Parathyroid adenoma (tissue), 2 donors: ENCODE data around the gene ITGBL1.

Experiments used
- H2AFZ ChIP-seq: fragments of 300-600 bp; sonication (generic); one replicate; pipeline ENCODE4 v1.7.0; 2017; ENCODE audit warnings: antibody characterized with exemption, mild to moderate bottlenecking
- H3K27ac ChIP-seq: fragments of 300-600 bp; sonication (generic); one replicate; pipeline ENCODE4 v1.7.0; 2017
- H3K27me3 ChIP-seq: fragments of 300-600 bp; sonication (generic); one replicate; pipeline ENCODE4 v1.7.0; 2017; ENCODE audit warnings: low read length; ENCODE audit not compliant: control insufficient read depth, insufficient read depth
- H3K36me3 ChIP-seq: fragments of 300-600 bp; sonication (generic); one replicate; pipeline ENCODE4 v1.7.0; 2017; ENCODE audit warnings: low read length; ENCODE audit not compliant: control insufficient read depth, insufficient read depth
- H3K4me1 ChIP-seq: fragments of 300-600 bp; sonication (generic); one replicate; pipeline ENCODE4 v1.7.0; 2017; ENCODE audit warnings: control low read depth
- H3K4me2 ChIP-seq: fragments of 300-600 bp; sonication (generic); one replicate; pipeline ENCODE4 v1.7.0; 2017; ENCODE audit warnings: low read length
- H3K4me3 ChIP-seq: fragments of 300-600 bp; sonication (generic); one replicate; pipeline ENCODE4 v1.7.0; 2017; ENCODE audit warnings: low read depth, low read length
- H3K79me2 ChIP-seq: fragments of 300-600 bp; sonication (generic); one replicate; pipeline ENCODE4 v1.7.0; 2017; ENCODE audit warnings: control low read depth
- H3K9ac ChIP-seq: fragments of 300-600 bp; sonication (generic); one replicate; pipeline ENCODE4 v1.7.0; 2017; ENCODE audit warnings: mild to moderate bottlenecking
- H3K9me3 ChIP-seq: fragments of 300-600 bp; sonication (generic); one replicate; pipeline ENCODE4 v1.7.0; 2017; ENCODE audit warnings: low read length; ENCODE audit not compliant: control insufficient read depth
- TF ChIP-seq, protein P1 (sequence below): fragments of 300-600 bp; sonication (generic); IDR thresholded peaks from one replicate; pipeline ENCODE4 v1.7.0; 2017; ENCODE audit warnings: antibody characterized with exemption, mild to moderate bottlenecking
- donor health status: primary hyperparathyroidism.

The ITGBL1 gene

DNA sequence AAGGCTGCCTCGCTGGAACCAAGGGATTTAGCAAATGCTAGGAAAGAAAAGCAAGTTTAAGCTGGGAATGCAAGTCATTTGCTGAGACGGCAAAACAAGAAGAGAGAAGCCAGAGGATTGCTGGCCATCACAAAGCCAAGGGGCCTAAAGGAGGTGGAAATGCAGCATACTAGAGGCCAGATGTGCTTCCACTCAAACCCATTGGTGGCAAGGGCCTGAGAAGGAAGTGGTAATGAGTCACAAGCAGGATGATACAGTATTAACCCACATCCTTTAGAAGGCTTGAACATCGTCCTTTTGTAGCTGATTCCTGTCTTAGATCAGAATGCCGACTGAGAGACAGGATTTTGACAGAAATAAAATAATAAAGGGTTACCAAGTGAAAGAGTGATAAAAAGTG, 68.2 kb downstream of the ITGBL1 start:
- H3K4me2 ChIP-seq = no peak overlapping the region
- no peaks in the 10 kb centered on the region for H3K9me3 ChIP-seq
- no peaks in the 10 kb centered on the region for H3K36me3 ChIP-seq
- H3K27ac ChIP-seq = no peak overlapping the region
- TF ChIP-seq, protein P1, sequence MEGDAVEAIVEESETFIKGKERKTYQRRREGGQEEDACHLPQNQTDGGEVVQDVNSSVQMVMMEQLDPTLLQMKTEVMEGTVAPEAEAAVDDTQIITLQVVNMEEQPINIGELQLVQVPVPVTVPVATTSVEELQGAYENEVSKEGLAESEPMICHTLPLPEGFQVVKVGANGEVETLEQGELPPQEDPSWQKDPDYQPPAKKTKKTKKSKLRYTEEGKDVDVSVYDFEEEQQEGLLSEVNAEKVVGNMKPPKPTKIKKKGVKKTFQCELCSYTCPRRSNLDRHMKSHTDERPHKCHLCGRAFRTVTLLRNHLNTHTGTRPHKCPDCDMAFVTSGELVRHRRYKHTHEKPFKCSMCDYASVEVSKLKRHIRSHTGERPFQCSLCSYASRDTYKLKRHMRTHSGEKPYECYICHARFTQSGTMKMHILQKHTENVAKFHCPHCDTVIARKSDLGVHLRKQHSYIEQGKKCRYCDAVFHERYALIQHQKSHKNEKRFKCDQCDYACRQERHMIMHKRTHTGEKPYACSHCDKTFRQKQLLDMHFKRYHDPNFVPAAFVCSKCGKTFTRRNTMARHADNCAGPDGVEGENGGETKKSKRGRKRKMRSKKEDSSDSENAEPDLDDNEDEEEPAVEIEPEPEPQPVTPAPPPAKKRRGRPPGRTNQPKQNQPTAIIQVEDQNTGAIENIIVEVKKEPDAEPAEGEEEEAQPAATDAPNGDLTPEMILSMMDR = no peak
- no peak overlapping the region for H3K4me3 ChIP-seq
- no peaks in the 10 kb centered on the region for H3K4me1 ChIP-seq
- no peak overlapping the region for H3K9ac ChIP-seq
- no peak overlapping the region for H2AFZ ChIP-seq
- no peaks in the 10 kb centered on the region for H3K79me2 ChIP-seq
- no peaks in the 10 kb centered on the region for H3K27me3 ChIP-seq

DNA sequence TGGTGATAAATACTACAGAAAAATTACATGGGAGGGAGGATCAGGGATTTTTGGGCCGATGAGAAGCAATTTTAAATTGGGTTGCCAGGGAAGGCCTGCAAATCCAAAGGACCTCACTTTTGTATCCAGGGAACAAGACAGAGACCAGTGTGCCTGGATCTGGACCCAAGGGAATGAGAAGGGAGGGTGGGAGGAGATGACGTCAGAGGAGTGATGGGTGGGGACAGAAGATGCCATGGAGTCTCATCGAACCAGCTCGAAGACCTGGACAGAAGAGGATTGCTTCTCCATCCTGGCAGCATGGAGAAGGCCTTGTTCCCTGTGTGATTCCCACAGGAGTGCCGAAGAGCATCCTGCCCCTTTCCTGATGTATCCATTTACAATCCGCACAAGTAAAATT, 68.9 kb downstream of the ITGBL1 start:
- no peaks in the 10 kb centered on the region for H3K36me3 ChIP-seq

DNA sequence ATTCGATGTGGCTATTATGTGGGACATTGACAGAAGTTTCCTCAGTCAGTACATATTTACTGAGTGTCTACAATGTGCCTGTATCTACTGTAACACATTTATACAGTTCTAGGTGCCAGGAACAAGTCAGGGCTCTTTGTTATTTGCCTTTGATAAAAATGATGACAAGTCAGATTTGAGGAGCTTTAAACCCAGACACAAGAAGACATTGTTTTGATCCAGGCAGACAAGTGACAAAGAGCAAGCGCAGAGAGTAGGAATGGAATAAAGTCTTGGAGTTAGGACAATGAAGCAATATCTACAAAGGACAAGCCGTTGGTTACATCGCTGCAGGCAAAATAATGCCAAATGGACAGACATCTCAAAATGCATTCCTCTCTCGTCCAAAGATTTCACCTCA, 70.1 kb downstream of the ITGBL1 start:
- Histone ChIP-seq H3K4me1 (no peaks in the 10 kb centered on the region), H3K36me3 (no peaks in the 10 kb centered on the region), H3K4me3 (no peak overlapping the region), H2AFZ (no peak overlapping the region), H3K9me3 (peaks cover 3% of the 10 kb centered on the region), H3K27me3 (no peaks in the 10 kb centered on the region), H3K9ac (no peak overlapping the region), H3K79me2 (no peaks in the 10 kb centered on the region), H3K4me2 (no peak overlapping the region), H3K27ac (no peak overlapping the region)
- TF ChIP-seq, protein P1 = no peak

More for the DNA sequence above, 68.9 kb downstream of the ITGBL1 start:
- no peak overlapping the region for H2AFZ ChIP-seq
- no peaks in the 10 kb centered on the region for H3K9me3 ChIP-seq
- no peak overlapping the region for H3K4me2 ChIP-seq
- no peak overlapping the region for H3K27ac ChIP-seq
- H3K4me3 ChIP-seq = no peak overlapping the region
- no peaks in the 10 kb centered on the region for H3K4me1 ChIP-seq
- TF ChIP-seq, protein P1 = no peak
- no peaks in the 10 kb centered on the region for H3K27me3 ChIP-seq
- H3K79me2 ChIP-seq = no peaks in the 10 kb centered on the region
- H3K9ac ChIP-seq = no peak overlapping the region

DNA sequence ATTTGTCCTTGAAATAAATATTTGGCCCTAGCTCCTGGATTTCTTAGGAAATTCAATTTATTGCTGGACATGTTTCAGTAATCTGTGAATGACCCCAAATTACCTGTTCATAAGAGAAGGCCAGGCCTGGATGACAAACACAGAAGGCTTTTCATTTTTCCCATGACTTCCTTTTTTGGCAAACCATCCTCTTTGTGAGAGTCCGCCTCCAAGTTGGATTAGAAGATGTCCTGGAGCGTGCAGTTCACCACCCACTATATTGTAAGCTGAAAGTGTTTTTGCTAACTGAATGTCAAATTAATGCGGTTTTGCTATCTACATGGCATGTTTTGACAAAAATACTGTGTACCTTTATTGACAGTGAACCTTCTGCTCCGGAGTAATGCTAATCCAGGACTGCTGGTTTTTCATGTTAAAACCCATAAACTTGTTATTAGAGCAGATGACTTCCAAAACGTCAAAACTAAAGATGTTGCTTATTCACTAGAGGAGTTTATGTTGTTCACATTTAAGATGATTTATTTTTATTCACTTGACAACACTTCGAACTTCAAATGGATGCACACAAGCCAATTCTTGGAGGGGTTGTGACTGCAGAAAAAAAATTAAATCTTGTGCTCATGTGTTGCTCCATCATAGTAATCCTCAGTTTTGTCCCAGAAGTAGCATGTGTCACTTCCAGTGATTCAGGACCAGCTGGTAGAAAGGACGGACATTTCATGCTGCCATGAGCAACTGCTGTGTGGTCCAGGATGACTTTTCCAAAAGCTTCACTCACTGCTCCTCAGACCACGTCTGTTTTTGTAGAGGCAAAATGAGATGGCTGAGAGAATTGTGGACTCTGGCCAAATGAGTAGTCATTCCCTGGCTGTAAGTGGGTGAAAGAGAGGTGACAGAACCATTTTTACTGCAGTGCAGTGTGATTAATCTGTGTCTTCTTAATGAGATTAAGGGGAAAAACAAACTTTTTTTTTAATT, 71.0 kb downstream of the ITGBL1 start:
- Histone ChIP-seq H3K79me2 (no peaks in the 10 kb centered on the region), H3K9ac (no peak overlapping the region), H3K9me3 (peaks cover 3% of the 10 kb centered on the region), H3K27ac (no peak overlapping the region), H3K4me2 (no peak overlapping the region), H3K36me3 (no peaks in the 10 kb centered on the region), H2AFZ (no peak overlapping the region), H3K27me3 (no peaks in the 10 kb centered on the region), H3K4me3 (no peak overlapping the region), H3K4me1 (no peaks in the 10 kb centered on the region)
- TF ChIP-seq, protein P1 = no peak
